Activated CD8-positive, alpha-beta memory T cell treated with anti-CD3 and anti-CD28 coated beads for 48 hours (primary cell): ENCODE measurements around the gene ADPRHL1.
"Not testable (repeated sequence)": the region's sequence is repeated elsewhere in the genome, so short reads cannot be mapped to it uniquely, and the experiment has no call there.

Experiments
- DNase-seq, 3 experiments: peaks; one replicate each; pipeline ENCODE4 v3.0.0-alpha.2; 2020; ENCODE audit warnings: low read depth in 2 of 3, low spot score in 2 of 3

The ADPRHL1 gene

GRCh38 chr13:113373811-113374485 is 79.3 kb downstream of the ADPRHL1 start:
- DNase-seq, result no peak

- not testable (repeated sequence) for DNase-seq
These were observed 81.6 kb downstream of the ADPRHL1 start for GRCh38 chr13:113371701-113372100.

- DNase-seq, result no peak
These were observed 82.2 kb downstream of the ADPRHL1 start for GRCh38 chr13:113371061-113371460.

GRCh38 chr13:113369881-113370280 is 83.4 kb downstream of the ADPRHL1 start:
- no peak for DNase-seq

- DNase-seq, result no peak
These were observed 84.1 kb downstream of the ADPRHL1 start for GRCh38 chr13:113369189-113369588.

GRCh38 chr13:113368353-113368752 is 84.9 kb downstream of the ADPRHL1 start:
- not testable (repeated sequence) for DNase-seq

- DNase-seq, result no peak
These were observed 85.5 kb downstream of the ADPRHL1 start for GRCh38 chr13:113367771-113368170.

- no peak for DNase-seq
These were observed 86.2 kb downstream of the ADPRHL1 start for GRCh38 chr13:113367020-113367560.

GRCh38 chr13:113365971-113366588 is 87.2 kb downstream of the ADPRHL1 start:
- DNase-seq, result no peak

GRCh38 chr13:113365583-113365970 is 87.7 kb downstream of the ADPRHL1 start:
- no peak for DNase-seq

- no peak for DNase-seq
These were observed 88.2 kb downstream of the ADPRHL1 start for GRCh38 chr13:113364901-113365582.

- DNase-seq, result no peak
These were observed 88.9 kb downstream of the ADPRHL1 start for GRCh38 chr13:113364311-113364889.

GRCh38 chr13:113361406-113361805 is 91.9 kb downstream of the ADPRHL1 start:
- no peak for DNase-seq

- no peak for DNase-seq
These were observed 92.8 kb downstream of the ADPRHL1 start for GRCh38 chr13:113360446-113360845.

GRCh38 chr13:113359571-113359970 is 93.7 kb downstream of the ADPRHL1 start:
- no peak for DNase-seq

- no peak for DNase-seq
These were observed 94.6 kb downstream of the ADPRHL1 start for GRCh38 chr13:113358653-113359190.

- DNase-seq, result no peak
These were observed 95.8 kb downstream of the ADPRHL1 start for GRCh38 chr13:113357529-113357928.

GRCh38 chr13:113356596-113356995 is 96.7 kb downstream of the ADPRHL1 start:
- no peak for DNase-seq

- DNase-seq, result no peak
These were observed 97.7 kb downstream of the ADPRHL1 start for GRCh38 chr13:113355621-113356020.

- DNase-seq, result no peak
These were observed 98.3 kb downstream of the ADPRHL1 start for GRCh38 chr13:113354831-113355610.

- DNase-seq, result no peak
These were observed 100.0 kb downstream of the ADPRHL1 start for GRCh38 chr13:113353254-113353653.
